ENCODE results near the gene KRT6C.

DNA sequence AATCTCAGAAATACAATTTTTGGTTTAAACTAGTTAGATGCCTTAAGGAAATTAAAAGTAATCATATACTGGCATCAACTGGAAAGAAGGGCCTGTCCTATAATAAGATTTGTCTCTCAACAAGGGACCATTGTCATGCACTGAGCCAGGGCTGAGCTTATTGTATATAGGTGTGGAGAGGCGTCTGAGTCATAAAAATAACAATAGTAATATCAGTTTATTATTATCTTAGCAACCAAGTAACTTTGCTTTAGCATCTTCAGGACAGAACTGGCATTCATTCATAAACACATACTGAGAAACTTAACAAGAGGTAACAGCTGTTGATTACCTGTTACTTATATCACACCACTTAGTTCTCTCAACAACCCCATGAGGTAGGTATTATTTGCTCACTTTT lies 46.5 kb downstream of the KRT6C start:
- TF ChIP-seq, protein P1, sequence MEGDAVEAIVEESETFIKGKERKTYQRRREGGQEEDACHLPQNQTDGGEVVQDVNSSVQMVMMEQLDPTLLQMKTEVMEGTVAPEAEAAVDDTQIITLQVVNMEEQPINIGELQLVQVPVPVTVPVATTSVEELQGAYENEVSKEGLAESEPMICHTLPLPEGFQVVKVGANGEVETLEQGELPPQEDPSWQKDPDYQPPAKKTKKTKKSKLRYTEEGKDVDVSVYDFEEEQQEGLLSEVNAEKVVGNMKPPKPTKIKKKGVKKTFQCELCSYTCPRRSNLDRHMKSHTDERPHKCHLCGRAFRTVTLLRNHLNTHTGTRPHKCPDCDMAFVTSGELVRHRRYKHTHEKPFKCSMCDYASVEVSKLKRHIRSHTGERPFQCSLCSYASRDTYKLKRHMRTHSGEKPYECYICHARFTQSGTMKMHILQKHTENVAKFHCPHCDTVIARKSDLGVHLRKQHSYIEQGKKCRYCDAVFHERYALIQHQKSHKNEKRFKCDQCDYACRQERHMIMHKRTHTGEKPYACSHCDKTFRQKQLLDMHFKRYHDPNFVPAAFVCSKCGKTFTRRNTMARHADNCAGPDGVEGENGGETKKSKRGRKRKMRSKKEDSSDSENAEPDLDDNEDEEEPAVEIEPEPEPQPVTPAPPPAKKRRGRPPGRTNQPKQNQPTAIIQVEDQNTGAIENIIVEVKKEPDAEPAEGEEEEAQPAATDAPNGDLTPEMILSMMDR (IDR thresholded peaks at IDR 0.05; ENCODE audit: poor library complexity), result no peak
- no peak for TF ChIP-seq EZH2 (IDR thresholded peaks at IDR 0.05; ENCODE audit: borderline replicate concordance)
